Lower leg skin (tissue), 3 donors: ENCODE measurements around the gene MDGA2.

Source experiments
- POLR2A ChIP-seq, 2 donors: fragments of 450-650 bp; IDR thresholded peaks; one replicate each; pipeline ENCODE4 v1.6.1; 2016 to 2017; ENCODE audit warnings: antibody characterized with exemption in 2 of 2, mild to moderate bottlenecking in 1 of 2, moderate library complexity in 1 of 2
- TF ChIP-seq, protein P1 (sequence below), 3 donors: fragments of 450-650 bp; IDR thresholded peaks; one replicate each; pipeline ENCODE4 v1.5.1; 2016; ENCODE audit warnings: antibody characterized with exemption in 3 of 3, mild to moderate bottlenecking in 3 of 3, moderate library complexity in 2 of 3

DNA sequence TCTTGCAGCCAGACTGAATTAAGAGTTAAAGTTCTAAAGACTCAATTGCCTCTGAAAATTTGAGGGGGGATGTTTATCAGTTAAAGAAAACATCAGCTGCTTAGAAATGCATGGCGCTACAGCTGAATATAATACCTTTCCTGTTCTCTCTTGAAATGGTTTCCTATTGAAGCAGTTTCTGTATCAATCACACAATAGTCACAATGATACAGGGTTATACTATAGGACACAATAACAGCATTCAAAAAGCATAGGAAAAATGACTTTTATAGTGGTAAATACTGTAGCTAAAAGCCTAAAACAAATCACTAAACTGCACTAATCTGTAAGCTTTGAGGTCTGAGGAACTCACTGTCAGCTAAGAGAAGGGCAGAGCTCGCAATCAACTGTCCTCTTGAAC lies 15.2 kb downstream of the MDGA2 start:
- TF ChIP-seq POLR2A (IDR thresholded peaks at IDR 0.05), result no peak
- TF ChIP-seq, protein P1, sequence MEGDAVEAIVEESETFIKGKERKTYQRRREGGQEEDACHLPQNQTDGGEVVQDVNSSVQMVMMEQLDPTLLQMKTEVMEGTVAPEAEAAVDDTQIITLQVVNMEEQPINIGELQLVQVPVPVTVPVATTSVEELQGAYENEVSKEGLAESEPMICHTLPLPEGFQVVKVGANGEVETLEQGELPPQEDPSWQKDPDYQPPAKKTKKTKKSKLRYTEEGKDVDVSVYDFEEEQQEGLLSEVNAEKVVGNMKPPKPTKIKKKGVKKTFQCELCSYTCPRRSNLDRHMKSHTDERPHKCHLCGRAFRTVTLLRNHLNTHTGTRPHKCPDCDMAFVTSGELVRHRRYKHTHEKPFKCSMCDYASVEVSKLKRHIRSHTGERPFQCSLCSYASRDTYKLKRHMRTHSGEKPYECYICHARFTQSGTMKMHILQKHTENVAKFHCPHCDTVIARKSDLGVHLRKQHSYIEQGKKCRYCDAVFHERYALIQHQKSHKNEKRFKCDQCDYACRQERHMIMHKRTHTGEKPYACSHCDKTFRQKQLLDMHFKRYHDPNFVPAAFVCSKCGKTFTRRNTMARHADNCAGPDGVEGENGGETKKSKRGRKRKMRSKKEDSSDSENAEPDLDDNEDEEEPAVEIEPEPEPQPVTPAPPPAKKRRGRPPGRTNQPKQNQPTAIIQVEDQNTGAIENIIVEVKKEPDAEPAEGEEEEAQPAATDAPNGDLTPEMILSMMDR (IDR thresholded peaks at IDR 0.05), result no peak
